HG02973 (cell line): ENCODE measurements around the gene TMEM41B.
"Not testable (repeated sequence)": the region's sequence is repeated elsewhere in the genome, so short reads cannot be mapped to it uniquely, and the experiment has no call there.

ENCODE experiments used
- ATAC-seq: cut with Tn5 transposase; IDR thresholded peaks from one replicate; pipeline ENCODE4 v1.9.1; 2021; ENCODE audit warnings: moderate library complexity; ENCODE audit not compliant: unreplicated experiment

Gene TMEM41B, protein sequence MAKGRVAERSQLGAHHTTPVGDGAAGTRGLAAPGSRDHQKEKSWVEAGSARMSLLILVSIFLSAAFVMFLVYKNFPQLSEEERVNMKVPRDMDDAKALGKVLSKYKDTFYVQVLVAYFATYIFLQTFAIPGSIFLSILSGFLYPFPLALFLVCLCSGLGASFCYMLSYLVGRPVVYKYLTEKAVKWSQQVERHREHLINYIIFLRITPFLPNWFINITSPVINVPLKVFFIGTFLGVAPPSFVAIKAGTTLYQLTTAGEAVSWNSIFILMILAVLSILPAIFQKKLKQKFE

GRCh38 chr11:9314291-9315077 is at the start of gene TMEM41B:
Gene TMEM41B, minus strand, starts transcription at chr11:9314593. Its CDS starts 152 bp downstream, at chr11:9314441.
- ATAC-seq = peak; percentile 93

DNA sequence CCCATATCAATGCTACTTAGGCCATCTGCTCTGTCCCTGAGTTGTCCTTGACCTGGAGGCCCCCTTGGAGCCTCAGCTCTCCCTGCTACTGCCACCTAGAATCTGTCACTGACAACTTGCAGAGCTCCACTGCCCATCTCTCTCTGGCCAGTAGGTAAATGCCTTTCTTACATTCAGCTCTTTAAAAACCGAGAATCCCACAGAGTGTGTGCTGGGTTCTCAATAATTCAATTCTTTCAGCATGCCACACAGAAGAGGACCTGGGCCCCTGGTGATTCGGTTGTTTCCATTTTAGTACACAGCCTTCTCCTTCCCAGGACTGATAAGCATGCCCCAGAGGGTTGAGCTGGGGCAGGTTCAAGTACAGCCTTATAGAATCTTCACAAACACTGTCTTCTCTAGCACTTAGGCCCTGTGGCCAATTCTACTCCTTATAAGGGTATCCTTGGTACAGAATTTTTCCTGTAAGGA is 48.0 kb upstream of the TMEM41B start:
- ATAC-seq = no peak

GRCh38 chr11:9360862-9361622 is 46.6 kb upstream of the TMEM41B start:
- ATAC-seq = not testable (repeated sequence)

- ATAC-seq = no peak
Observed at GRCh38 chr11:9357041-9357440, 42.6 kb upstream of the TMEM41B start.

- ATAC-seq = no peak
Observed at GRCh38 chr11:9351321-9351881, 37.0 kb upstream of the TMEM41B start.

DNA sequence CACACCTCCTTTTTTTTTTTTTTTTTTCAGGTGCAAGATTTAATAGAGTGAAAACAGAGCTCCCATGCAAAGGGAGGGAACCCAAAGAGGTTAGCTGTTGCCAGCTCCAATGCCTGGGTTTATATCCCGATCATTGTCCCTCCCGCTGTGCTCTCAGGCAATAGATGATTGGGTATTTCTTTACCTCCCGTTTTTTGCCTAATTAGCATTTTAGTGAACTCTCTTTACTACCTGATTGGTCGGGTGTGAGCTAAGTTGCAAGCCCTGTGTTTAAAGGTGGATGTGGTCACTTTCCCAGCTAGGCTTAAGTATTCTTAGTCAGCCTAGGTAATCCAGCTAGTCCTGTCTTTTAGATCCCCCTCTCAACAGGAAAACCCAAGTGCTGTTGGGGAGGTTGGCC is 33.4 kb upstream of the TMEM41B start:
- ATAC-seq = not testable (repeated sequence)

- ATAC-seq = no peak
Observed at GRCh38 chr11:9347100-9347499, 32.7 kb upstream of the TMEM41B start.

GRCh38 chr11:9344061-9344680 is 29.8 kb upstream of the TMEM41B start:
- no peak for ATAC-seq

DNA sequence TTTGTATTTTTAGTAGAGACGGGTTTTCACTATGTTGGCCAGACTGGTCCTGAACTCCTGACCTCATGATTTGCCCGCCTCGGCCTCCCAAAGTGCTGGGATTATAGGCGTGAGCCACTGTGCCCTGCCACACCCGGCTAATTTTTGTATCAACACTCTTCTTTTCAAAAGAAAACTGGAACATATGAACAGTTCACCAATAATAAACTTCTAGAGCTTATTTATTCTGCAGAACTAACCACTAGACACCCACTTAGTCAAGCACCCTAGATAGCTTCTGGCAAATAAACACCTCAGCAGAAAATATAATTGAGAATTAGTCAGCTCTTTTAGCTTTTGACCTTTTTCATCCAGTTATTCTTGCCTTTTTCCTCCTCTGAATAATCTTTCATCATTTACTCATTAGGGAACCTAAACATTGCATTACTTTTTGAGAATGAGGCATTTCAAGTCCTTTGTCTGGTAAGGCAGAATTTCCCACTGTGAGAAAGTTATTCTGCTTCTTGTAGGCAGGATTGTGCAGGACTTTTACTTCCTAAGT is 27.3 kb upstream of the TMEM41B start:
- ATAC-seq = no peak

GRCh38 chr11:9332655-9333054 is 18.3 kb upstream of the TMEM41B start:
- no peak for ATAC-seq

- no peak for ATAC-seq
Observed at GRCh38 chr11:9330387-9331384, 16.3 kb upstream of the TMEM41B start.

DNA sequence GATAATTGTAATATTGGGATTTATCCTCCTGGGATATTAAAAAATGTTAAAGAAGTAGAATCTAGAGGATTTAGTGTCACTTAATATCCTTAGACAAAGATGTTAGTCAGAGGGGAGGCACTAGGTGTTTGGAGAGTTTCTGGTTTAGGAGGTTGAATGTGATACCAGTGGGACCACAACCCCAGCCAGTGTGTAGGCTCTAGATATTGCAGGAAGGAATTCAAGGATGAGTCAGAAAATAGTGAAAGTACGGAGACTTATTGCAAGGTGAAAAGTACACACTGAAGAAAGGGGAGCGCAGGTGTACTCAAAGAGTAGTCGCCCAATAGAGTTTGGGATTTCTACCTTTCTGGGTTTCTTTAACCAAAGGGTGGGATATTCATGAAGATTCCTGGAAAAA is 5.7 kb upstream of the TMEM41B start:
- no peak for ATAC-seq

DNA sequence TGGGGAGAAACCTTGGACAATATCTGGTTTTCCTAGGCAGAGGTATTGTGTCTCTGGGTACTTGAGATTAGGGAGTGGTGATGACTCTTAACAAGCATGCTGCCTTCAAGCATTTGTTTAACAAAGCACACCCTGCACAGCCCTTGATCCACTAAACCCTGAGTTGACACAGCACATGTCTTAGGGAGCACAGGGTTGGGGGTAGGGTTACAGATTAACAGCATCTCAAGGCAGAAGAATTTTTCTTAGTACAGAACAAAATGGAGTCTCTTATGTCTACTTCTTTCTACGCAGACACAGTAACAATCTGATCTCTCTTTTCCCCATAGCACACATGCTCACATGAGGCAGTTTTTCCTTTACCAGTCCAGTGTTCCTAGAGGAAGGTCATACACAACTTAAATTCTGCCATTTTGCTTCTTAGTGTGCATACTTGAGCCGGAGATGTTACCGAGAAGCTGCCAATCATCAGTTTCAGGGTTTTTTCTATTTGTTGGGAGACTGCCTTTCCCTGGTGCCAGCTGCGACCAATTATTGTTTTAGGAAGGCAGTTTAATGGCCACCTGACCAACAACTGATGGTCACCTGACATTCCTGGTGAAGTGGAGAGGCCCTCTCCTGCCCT is 5.1 kb upstream of the TMEM41B start:
- not testable (repeated sequence) for ATAC-seq

GRCh38 chr11:9318442-9319376 is 4.3 kb upstream of the TMEM41B start:
- ATAC-seq = not testable (repeated sequence)

- ATAC-seq = no peak
Observed at GRCh38 chr11:9316334-9316733, 1.9 kb upstream of the TMEM41B start.

DNA sequence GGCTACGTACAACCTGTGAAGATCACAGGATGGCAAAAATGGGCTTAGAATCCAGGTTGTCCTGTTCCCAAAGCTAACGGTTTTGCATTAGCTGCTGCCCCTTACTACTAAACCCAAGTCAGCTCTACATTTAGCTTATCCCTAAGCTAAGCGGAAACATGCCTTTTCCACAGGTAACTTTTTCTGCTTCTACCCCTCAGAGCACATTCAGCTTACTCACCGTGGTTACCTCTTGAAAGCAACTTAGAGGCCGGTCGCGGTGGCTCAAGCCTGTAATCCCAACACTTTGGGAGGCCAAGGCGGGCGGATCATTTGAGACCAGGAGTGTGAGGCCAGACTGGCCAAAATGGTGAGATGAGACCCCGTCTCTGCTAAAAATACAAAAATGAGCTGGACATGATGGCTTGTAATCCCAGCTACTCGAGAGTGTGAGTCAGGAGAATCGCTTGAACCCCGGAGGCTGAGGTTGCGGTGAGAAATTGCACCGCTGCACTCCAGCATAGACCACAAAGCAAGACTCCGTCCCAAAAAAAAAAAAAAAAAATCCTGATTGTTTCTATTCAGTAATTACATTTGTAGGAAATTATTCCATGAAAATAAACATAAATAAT is 790 bp upstream of the TMEM41B start:
- ATAC-seq = no peak

DNA sequence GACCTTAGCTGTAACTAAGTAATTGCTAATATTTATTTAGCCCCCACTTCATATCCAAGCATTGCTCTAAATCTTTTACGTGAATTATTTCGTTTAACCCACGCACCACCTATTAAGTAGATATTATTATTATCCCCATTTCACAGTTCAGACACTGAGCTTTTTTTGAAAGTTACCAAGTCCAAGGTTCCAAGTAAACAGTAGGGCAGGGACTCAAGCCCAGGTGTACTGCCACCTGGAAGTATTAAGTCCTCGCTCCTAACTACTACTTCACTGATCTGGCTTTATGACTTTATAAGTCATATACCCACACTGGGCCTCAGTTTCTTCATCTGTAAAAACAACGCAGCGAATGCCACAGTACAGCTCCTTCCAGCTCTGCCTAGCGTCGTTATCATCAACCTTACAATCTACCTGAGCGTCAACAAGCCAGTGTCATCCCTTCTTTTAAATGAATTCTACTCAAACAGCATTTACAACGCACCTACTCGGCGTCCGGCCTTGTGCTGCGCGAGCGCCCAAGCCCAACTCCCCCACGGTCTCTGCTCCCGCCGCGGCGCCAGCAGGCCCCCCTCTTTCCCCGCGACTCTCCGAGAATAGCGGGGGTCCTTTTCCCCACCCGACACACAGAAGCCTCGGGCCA is 624 bp downstream of the TMEM41B start:
- peak; percentile 9 for ATAC-seq
